ENCODE results near the gene SLC35F6. TPM values are rescaled to one million over a fixed set of nuclear protein-coding genes. Genes with fewer than 3 reads are reported as not detected.

The SLC35F6 gene
- 27.6 TPM for total RNA-seq

GRCh38 chr2:26764078-26764887, at the start of gene SLC35F6:
Gene SLC35F6 (plus strand): TSS chr2:26764284. CDS start chr2:26764350, 66 bp downstream.
- intact Hi-C loops (cut with DNase I), result no loop called here
- DNase-seq (ENCODE audit: low spot score), result peak; percentile 89
- peak; percentile 94 for ATAC-seq

- DNase-seq (ENCODE audit: low spot score), result no peak
- no peak for ATAC-seq
- intact Hi-C loops (cut with DNase I), result loop anchor here (2.0 kb wide), 1 partner anchor 59 kb away; no protein-coding TSS in a partner anchor
These were observed 48.4 kb upstream of the SLC35F6 start for GRCh38 chr2:26715528-26716270.

- ATAC-seq (no peak), DNase-seq (ENCODE audit: low spot score) (no peak)
- intact Hi-C loops (cut with DNase I), result loop anchor here (2.0 kb wide), 1 partner anchor 60 kb away; no protein-coding TSS in a partner anchor
These were observed 47.7 kb upstream of the SLC35F6 start for GRCh38 chr2:26716340-26716739.

- DNase-seq (ENCODE audit: low spot score) (no peak), ATAC-seq (no peak)
- intact Hi-C loops (cut with DNase I), result loop anchor here (2.0 kb wide), 1 partner anchor 60 kb away; no protein-coding TSS in a partner anchor
These were observed 47.3 kb upstream of the SLC35F6 start for GRCh38 chr2:26716769-26717168.

- no peak for ATAC-seq
- intact Hi-C loops (cut with DNase I), result loop anchor here (2.0 kb wide), 1 partner anchor 61 kb away; no protein-coding TSS in a partner anchor
- DNase-seq (ENCODE audit: low spot score), result no peak
These were observed 46.7 kb upstream of the SLC35F6 start for GRCh38 chr2:26717362-26717761.

GRCh38 chr2:26718949-26719686, 45.0 kb upstream of the SLC35F6 start:
- no peak for ATAC-seq

GRCh38 chr2:26720322-26721114, 43.6 kb upstream of the SLC35F6 start:
- peak; percentile 86 for DNase-seq (ENCODE audit: low spot score)
- intact Hi-C loops (cut with DNase I), result no loop called here
- peak; percentile 83 for ATAC-seq

More at GRCh38 chr2:26718949-26719686, 45.0 kb upstream of the SLC35F6 start:
- no peak for DNase-seq (ENCODE audit: low spot score)
- intact Hi-C loops (cut with DNase I), result no loop called here

- intact Hi-C loops (cut with DNase I), result no loop called here
- DNase-seq (ENCODE audit: low spot score) (no peak), ATAC-seq (no peak)
These were observed 42.7 kb upstream of the SLC35F6 start for GRCh38 chr2:26721115-26722032.

GRCh38 chr2:26722328-26722727, 41.8 kb upstream of the SLC35F6 start:
- DNase-seq (ENCODE audit: low spot score) (no peak), ATAC-seq (no peak)
- intact Hi-C loops (cut with DNase I), result no loop called here

GRCh38 chr2:26722911-26723310, 41.2 kb upstream of the SLC35F6 start:
- DNase-seq (ENCODE audit: low spot score) (no peak), ATAC-seq (no peak)
- intact Hi-C loops (cut with DNase I), result no loop called here

GRCh38 chr2:26723475-26723874, 40.6 kb upstream of the SLC35F6 start:
- DNase-seq (ENCODE audit: low spot score), result no peak
- ATAC-seq, result no peak
- intact Hi-C loops (cut with DNase I), result no loop called here

GRCh38 chr2:26723991-26724750, 39.9 kb upstream of the SLC35F6 start:
- intact Hi-C loops (cut with DNase I), result no loop called here
- peak; percentile 75 for DNase-seq (ENCODE audit: low spot score)

GRCh38 chr2:26724784-26725520, 39.1 kb upstream of the SLC35F6 start:
- no peak for DNase-seq (ENCODE audit: low spot score)
- intact Hi-C loops (cut with DNase I), result no loop called here
- no peak for ATAC-seq

More at GRCh38 chr2:26723991-26724750, 39.9 kb upstream of the SLC35F6 start:
- peak; percentile 48 for ATAC-seq

GRCh38 chr2:26725521-26725820, 38.6 kb upstream of the SLC35F6 start:
- intact Hi-C loops (cut with DNase I), result no loop called here
- no peak for ATAC-seq
- DNase-seq (ENCODE audit: low spot score), result no peak

GRCh38 chr2:26726228-26726627, 37.9 kb upstream of the SLC35F6 start:
- DNase-seq (ENCODE audit: low spot score) (no peak), ATAC-seq (no peak)
- intact Hi-C loops (cut with DNase I), result no loop called here
